OCI-LY1 (cell line): ENCODE measurements around the gene UVSSA.

Experiments
- H2AFZ ChIP-seq: fragments of 200-600 bp; sonication (generic), shearing (Covaris generic); 2 replicates; pipeline ENCODE4 v1.6.0; 2014; ENCODE audit warnings: antibody characterized with exemption, mild to moderate bottlenecking, low read length
- H3F3A ChIP-seq: fragments of 200-600 bp; sonication (generic), shearing (Covaris generic); 2 replicates; pipeline ENCODE4 v1.6.0; 2014; ENCODE audit warnings: mild to moderate bottlenecking, antibody characterized with exemption, low read length, moderate library complexity; ENCODE audit not compliant: insufficient read depth
- H3K27ac ChIP-seq: fragments of 200-600 bp; sonication (generic); 2 replicates; pipeline ENCODE4 v1.5.1; 2014; ENCODE audit warnings: low read length, mixed run types, mild to moderate bottlenecking, low read depth; ENCODE audit not compliant: poor library complexity, severe bottlenecking
- H3K27me3 ChIP-seq: fragments of 200-600 bp; sonication (generic); 2 replicates; pipeline ENCODE4 v1.6.0; 2014; ENCODE audit warnings: antibody characterized with exemption, mild to moderate bottlenecking, low read length, moderate library complexity; ENCODE audit not compliant: insufficient read depth
- H3K36me3 ChIP-seq: fragments of 200-600 bp; sonication (generic); 2 replicates; pipeline ENCODE4 v1.6.1; 2014; ENCODE audit warnings: mild to moderate bottlenecking, antibody characterized with exemption, low read length, moderate library complexity, mixed read lengths; ENCODE audit not compliant: insufficient read depth
- H3K4me1 ChIP-seq: fragments of 200-600 bp; sonication (generic); 2 replicates; pipeline ENCODE4 v1.5.1; 2014; ENCODE audit warnings: mild to moderate bottlenecking, low read length, moderate library complexity; ENCODE audit not compliant: insufficient read depth, severe bottlenecking
- H3K4me2 ChIP-seq: fragments of 200-600 bp; sonication (generic), shearing (Covaris generic); 2 replicates; pipeline ENCODE4 v1.6.1; 2014; ENCODE audit warnings: low read length
- H3K4me3 ChIP-seq: fragments of 200-600 bp; sonication (generic); 2 replicates; pipeline ENCODE4 v1.5.1; 2014; ENCODE audit warnings: low read length, low read depth, mild to moderate bottlenecking, mixed read lengths; ENCODE audit not compliant: poor library complexity, severe bottlenecking
- H3K79me2 ChIP-seq: fragments of 200-600 bp; shearing (Covaris generic); 2 replicates; pipeline ENCODE4 v1.6.1; 2016; ENCODE audit warnings: mixed run types, low read length, mixed read lengths; ENCODE audit not compliant: insufficient read depth
- H3K9ac ChIP-seq: fragments of 200-600 bp; sonication (generic), shearing (Covaris generic); 2 replicates; pipeline ENCODE4 v1.6.1; 2014; ENCODE audit warnings: mild to moderate bottlenecking, low read length, mixed read lengths
- H3K9me2 ChIP-seq: fragments of 200-600 bp; sonication (generic), shearing (Covaris generic); 2 replicates; pipeline ENCODE4 v1.6.1; 2014; ENCODE audit warnings: low read depth, mild to moderate bottlenecking, low read length, mixed read lengths
- H3K9me3 ChIP-seq: fragments of 200-600 bp; shearing (Covaris generic); 2 replicates; pipeline ENCODE4 v1.6.1; 2014; ENCODE audit warnings: low read length, mixed read lengths
- H4K20me1 ChIP-seq: fragments of 200-600 bp; sonication (generic), shearing (Covaris generic); 2 replicates; pipeline ENCODE4 v1.6.0; 2016; ENCODE audit warnings: mild to moderate bottlenecking, low read length; ENCODE audit not compliant: insufficient read depth
- CTCF ChIP-seq: fragments of 200-600 bp; sonication (generic), shearing (Covaris generic); IDR thresholded peaks from 2 replicates; pipeline ENCODE4 v1.5.1; 2017; ENCODE audit warnings: mild to moderate bottlenecking, antibody characterized with exemption, low read length, moderate library complexity, mixed read lengths
- EZH2 ChIP-seq: fragments of 200-600 bp; sonication (generic), shearing (Covaris generic); IDR thresholded peaks from 2 replicates; pipeline ENCODE4 v1.8.0; 2017; ENCODE audit warnings: borderline replicate concordance, mixed run types, mild to moderate bottlenecking, antibody characterized with exemption, low read length, moderate library complexity, mixed read lengths

The UVSSA gene

GRCh38 chr4:1381944-1382541 lies 35.0 kb downstream of the UVSSA start:
- H3F3A ChIP-seq = no peaks in the 10 kb centered on the region
- H3K9me3 ChIP-seq = no peaks in the 10 kb centered on the region
- no peak overlapping the region for H2AFZ ChIP-seq
- no peak overlapping the region for H3K4me3 ChIP-seq
- no peaks in the 10 kb centered on the region for H3K79me2 ChIP-seq
- no peak overlapping the region for H3K27ac ChIP-seq
- H4K20me1 ChIP-seq = no peaks in the 10 kb centered on the region
- no peaks in the 10 kb centered on the region for H3K4me1 ChIP-seq
- no peaks in the 10 kb centered on the region for H3K36me3 ChIP-seq
- H3K27me3 ChIP-seq = no peaks in the 10 kb centered on the region
- TF ChIP-seq EZH2 (no peak), CTCF (no peak)
- H3K9me2 ChIP-seq = no peaks in the 10 kb centered on the region
- H3K9ac ChIP-seq = no peak overlapping the region
- H3K4me2 ChIP-seq = no peak overlapping the region

GRCh38 chr4:1382776-1383727 lies 36.0 kb downstream of the UVSSA start:
- TF ChIP-seq CTCF (no peak), EZH2 (no peak)
- Histone ChIP-seq H4K20me1 (no peaks in the 10 kb centered on the region), H3K9ac (no peak overlapping the region), H3K79me2 (no peaks in the 10 kb centered on the region), H3K36me3 (no peaks in the 10 kb centered on the region), H3K9me3 (no peaks in the 10 kb centered on the region), H2AFZ (no peak overlapping the region), H3K27me3 (no peaks in the 10 kb centered on the region), H3K4me1 (no peaks in the 10 kb centered on the region), H3K27ac (no peak overlapping the region), H3K9me2 (no peaks in the 10 kb centered on the region), H3F3A (no peaks in the 10 kb centered on the region), H3K4me2 (no peak overlapping the region), H3K4me3 (no peak overlapping the region)

- no peaks in the 10 kb centered on the region for H3K9me2 ChIP-seq
- H3K9ac ChIP-seq = no peak overlapping the region
- no peaks in the 10 kb centered on the region for H3K79me2 ChIP-seq
- no peaks in the 10 kb centered on the region for H3K4me1 ChIP-seq
- no peak overlapping the region for H3K27ac ChIP-seq
- no peaks in the 10 kb centered on the region for H3K27me3 ChIP-seq
- H3K9me3 ChIP-seq = no peaks in the 10 kb centered on the region
- H3K36me3 ChIP-seq = no peaks in the 10 kb centered on the region
- no peak overlapping the region for H3K4me3 ChIP-seq
- no peak overlapping the region for H2AFZ ChIP-seq
- H3F3A ChIP-seq = no peaks in the 10 kb centered on the region
- no peak overlapping the region for H3K4me2 ChIP-seq
- H4K20me1 ChIP-seq = no peaks in the 10 kb centered on the region
- TF ChIP-seq EZH2 (no peak), CTCF (no peak)
Observed at GRCh38 chr4:1383728-1384591, 37.0 kb downstream of the UVSSA start.
